Measurements from ENCODE around the gene HELZ. TPM values are rescaled to one million over a fixed set of nuclear protein-coding genes. Genes with fewer than 3 reads are reported as not detected.

HELZ gene
- total RNA-seq, 2 experiments from 2014 or later, result 47.9 to 53.9 TPM

DNA sequence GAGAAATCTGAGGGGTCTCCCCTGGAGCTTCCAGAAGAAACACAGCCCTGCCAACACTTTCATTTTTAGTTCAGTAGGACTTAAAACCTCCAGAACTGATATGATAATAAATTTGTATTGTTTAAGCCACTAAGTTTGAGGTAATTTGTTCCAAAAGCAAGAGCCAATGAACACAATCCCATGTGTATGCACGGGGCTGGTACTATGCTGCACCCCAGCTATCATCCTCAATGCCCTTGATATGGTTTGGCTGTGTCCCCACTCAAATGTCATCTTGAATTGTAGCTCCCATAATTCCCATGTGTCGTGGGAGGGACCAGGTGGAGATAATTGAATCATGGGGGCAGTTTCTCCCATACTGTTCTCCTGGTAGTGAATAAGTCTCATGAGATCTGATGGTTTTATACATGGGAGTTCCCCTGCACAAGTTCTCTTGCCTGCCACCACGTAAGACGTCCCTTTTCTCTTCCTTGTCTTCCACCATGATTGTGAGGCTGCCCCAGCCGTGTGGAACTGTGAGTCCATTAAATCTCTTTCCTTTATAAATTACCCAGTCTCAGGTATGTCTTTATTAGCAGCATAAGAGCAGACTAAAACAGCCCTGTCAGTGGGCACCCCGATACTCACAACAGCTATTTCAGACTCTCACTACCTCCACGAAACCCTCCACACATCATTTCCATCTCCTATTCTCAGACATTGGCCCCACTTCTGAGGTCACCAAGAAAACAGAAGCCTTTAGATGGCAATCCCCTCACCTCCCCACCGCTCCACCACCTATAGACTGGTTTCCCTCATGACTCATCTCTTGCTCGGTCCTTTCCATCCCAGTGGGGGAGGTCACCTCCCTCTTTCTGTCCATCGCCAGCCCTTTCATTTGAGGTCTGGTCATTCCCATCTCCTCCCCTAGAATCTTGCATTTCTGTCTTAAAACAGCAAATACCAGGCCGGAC, 209.6 kb downstream of the HELZ start:
- DNase-seq, result peak; percentile 11

DNA sequence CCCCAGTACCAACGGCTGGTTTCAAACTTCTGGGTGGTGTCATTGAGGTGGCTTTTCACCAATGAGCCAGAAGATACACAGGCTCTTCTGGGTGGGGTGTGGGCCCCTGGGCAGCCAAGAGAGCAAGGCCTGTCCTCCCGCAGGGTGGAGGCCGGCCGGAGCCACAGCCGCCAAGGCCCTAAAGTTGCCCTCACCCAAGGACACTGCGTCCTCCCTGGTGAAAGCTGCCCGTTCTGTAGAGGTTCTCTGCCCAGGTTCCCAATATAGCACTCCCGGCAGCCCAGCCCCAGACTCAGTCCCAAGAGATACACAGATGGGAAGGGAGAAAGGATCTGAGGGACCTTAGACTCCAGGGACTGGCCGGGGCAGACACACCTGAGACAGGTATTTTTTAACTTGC, 211.4 kb downstream of the HELZ start:
- Mint-ChIP-seq H3K36me3 (no peaks in the 10 kb centered on the region), H3K4me1 (peaks cover 8% of the 10 kb centered on the region), H3K9me3 (no peaks in the 10 kb centered on the region), H3K4me3 (no peak overlapping the region), H3K27ac (no peak overlapping the region), H3K27me3 (peaks cover 4% of the 10 kb centered on the region)
- DNase-seq, result no peak

More for the DNA sequence above, 209.6 kb downstream of the HELZ start:
- Mint-ChIP-seq H3K27ac (peak overlapping the region; percentile 59), H3K4me3 (no peak overlapping the region), H3K27me3 (peaks cover 4% of the 10 kb centered on the region), H3K36me3 (no peaks in the 10 kb centered on the region), H3K9me3 (no peaks in the 10 kb centered on the region), H3K4me1 (peaks cover 8% of the 10 kb centered on the region)

DNA sequence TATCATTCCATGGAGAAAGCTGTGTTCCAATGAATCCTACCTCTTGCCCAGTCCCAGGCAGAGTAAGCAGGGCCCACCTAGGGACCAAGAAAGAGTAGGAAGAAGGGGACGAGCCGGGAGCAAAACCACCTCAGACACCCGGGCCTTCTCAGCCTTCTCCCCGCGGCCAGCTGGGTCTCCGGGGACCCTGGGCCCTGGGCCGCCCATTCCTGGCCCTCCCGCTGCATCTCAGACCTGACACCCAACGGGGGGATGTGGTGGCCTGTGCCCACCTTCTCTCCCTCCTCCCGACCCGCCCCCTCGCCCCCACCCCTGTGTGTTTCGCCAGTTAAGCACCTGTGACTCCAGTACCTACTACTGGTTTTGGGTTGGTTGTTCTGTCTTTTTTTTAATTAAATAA, 212.0 kb downstream of the HELZ start:
- no peak overlapping the region for H3K4me3 Mint-ChIP-seq
- H3K27me3 Mint-ChIP-seq, result no peaks in the 10 kb centered on the region
- no peaks in the 10 kb centered on the region for H3K9me3 Mint-ChIP-seq
- H3K36me3 Mint-ChIP-seq, result no peaks in the 10 kb centered on the region
- H3K4me1 Mint-ChIP-seq, result peaks cover 8% of the 10 kb centered on the region
- no peak for DNase-seq
- peak overlapping the region; percentile 55 for H3K27ac Mint-ChIP-seq

DNA sequence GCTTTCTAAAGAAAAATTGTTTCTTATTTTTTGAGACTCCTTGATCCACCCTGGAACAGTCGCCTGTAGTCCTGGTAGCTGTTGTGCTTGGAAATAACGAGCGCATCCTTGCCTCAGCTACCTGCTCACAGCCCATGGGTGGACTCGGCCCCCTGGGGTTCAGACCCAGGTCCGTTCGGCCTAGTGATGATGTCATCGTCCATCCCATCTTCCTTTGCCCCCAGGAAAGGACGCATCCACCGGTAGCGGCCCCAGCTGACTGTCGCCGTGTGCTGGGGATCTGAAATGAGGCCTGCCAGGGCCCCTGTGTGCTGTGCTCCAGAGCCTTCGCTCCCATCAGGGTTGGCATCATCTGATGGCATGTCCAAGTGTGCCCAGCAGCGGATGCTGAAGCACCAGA, 212.6 kb downstream of the HELZ start:
- Mint-ChIP-seq H3K36me3 (no peaks in the 10 kb centered on the region), H3K4me3 (no peak overlapping the region), H3K4me1 (peaks cover 8% of the 10 kb centered on the region), H3K9me3 (no peaks in the 10 kb centered on the region), H3K27ac (no peak overlapping the region), H3K27me3 (no peaks in the 10 kb centered on the region)
- no peak for DNase-seq

DNA sequence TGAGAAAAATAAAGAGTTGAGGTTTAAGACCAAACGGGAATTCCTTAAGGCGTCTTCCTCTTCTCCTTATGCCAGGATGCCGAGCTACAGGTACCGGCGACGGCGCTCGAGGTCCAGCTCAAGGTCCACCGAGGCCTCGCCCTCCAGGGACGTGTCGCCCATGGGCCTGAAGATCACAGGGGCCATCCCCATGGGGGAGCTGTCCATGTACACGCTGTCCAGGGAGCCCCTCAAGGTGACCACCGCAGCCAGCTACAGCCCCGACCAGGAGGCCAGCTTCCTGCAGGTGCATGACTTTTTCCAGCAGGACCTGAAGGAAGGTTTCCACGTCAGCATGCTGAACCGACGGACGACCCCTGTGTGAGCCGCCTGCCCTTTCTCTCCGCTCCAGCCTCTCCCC, 214.4 kb downstream of the HELZ start:
- no peak overlapping the region for H3K4me3 Mint-ChIP-seq
- no peak for DNase-seq
- H3K27me3 Mint-ChIP-seq, result no peaks in the 10 kb centered on the region
- H3K27ac Mint-ChIP-seq, result no peak overlapping the region
- H3K36me3 Mint-ChIP-seq, result no peaks in the 10 kb centered on the region
- no peaks in the 10 kb centered on the region for H3K9me3 Mint-ChIP-seq
- peaks cover 5% of the 10 kb centered on the region for H3K4me1 Mint-ChIP-seq

DNA sequence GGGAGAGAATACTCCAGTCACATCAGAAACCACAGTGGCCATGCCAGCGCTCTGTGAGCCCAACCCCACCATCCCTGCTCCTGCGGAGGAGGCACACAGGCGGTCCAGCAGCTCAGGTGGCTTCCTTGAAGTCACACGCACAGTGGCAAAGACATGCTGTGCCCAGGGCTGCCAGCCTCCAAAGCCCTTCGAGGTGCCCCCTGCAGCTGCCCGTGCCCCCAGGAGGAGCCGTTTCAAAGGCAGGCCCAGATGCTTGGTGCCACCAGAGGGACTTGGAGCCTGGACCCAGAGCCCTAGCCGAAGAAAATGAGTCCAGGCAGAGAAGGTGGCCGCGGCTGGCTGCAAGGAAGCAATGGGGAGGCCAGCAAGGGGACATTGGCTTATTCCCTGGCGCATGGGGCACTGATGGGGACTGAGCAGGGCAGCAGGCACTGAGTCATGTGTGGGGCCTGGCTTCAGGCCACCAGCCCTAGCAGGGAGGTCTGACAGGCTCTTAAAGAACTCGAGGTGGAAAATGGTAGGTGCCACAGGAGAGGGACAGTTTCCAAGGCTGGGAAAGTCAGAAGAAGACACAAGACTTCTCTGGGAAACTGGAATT, 217.9 kb downstream of the HELZ start:
- no peak overlapping the region for H3K4me3 Mint-ChIP-seq
- H3K27me3 Mint-ChIP-seq, result no peaks in the 10 kb centered on the region
- H3K9me3 Mint-ChIP-seq, result no peaks in the 10 kb centered on the region
- no peaks in the 10 kb centered on the region for H3K36me3 Mint-ChIP-seq
- no peak overlapping the region for H3K27ac Mint-ChIP-seq
- no peaks in the 10 kb centered on the region for H3K4me1 Mint-ChIP-seq
- DNase-seq, result no peak

DNA sequence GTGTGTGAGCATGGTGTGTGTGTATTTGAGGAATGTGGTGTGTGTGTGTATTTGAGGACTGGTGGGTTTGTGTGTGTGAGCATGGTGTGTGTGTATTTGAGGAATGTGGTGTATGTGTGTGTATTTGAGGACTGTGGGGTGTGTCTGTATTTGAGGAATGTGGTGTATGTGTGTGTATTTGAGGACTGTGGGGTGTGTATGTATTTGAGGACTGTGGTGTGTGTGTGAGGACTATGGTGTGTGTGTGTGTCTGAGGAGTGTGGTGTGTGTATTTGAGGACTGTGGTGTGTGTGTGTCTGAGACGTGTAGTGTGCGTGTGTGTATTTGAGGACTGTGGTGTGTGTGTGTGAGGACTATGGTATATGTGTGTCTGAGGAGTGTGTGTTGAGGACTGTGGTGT, 218.7 kb downstream of the HELZ start:
- Mint-ChIP-seq H3K9me3 (no peaks in the 10 kb centered on the region), H3K36me3 (no peaks in the 10 kb centered on the region), H3K4me3 (no peak overlapping the region), H3K4me1 (no peaks in the 10 kb centered on the region), H3K27ac (no peak overlapping the region), H3K27me3 (no peaks in the 10 kb centered on the region)
- DNase-seq, result no peak

DNA sequence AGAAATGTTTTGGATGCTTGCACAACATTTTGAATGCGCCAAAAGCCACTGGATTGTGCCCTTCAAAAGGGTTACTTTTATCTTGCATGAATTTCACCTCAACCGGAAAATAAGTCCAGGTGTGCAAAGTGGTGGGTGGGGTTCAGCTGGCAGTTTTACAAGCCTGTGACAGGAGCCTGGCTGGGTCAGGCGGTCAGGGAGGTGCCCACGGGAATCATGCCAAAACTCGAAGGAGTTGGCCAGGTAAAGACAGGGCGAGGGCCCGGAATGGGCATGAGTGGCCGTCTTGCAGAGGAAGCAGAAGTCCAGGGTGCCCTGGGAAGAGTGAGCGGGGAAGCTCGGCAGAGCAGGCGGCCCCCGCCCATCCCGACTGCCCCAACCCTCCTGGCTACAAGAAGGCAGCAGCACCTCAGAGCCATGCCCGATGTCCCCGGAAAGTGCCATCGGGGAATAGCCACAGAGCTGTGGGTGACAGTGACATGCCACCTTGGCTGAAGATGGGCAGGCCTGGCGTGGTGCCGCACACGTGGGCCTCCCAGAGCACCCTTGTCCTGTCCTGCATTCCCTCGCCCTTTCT, 219.7 kb downstream of the HELZ start:
- no peaks in the 10 kb centered on the region for H3K27me3 Mint-ChIP-seq
- H3K36me3 Mint-ChIP-seq, result no peaks in the 10 kb centered on the region
- no peak overlapping the region for H3K27ac Mint-ChIP-seq
- no peak overlapping the region for H3K4me3 Mint-ChIP-seq
- DNase-seq, result no peak
- H3K9me3 Mint-ChIP-seq, result no peaks in the 10 kb centered on the region
- no peaks in the 10 kb centered on the region for H3K4me1 Mint-ChIP-seq

DNA sequence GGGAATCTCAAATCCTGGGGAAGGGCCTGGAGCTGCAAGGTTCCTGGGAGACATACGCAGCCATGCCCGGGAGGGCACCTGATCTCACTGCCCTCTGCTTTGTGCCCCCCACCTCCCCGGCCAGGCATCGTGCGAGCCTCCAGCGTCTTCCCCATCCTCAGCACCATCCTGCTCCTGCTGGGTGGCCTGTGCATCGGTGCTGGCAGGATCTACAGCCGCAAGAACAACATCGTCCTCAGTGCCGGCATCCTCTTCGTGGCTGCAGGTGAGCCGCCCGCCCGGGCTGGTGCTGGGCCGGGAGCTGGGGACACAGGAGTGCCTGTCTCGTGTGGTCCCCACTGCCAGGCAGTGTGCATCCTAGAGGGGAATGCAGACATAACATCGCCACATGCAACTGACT, 220.3 kb downstream of the HELZ start:
- no peak for DNase-seq
- no peaks in the 10 kb centered on the region for H3K36me3 Mint-ChIP-seq
- H3K4me1 Mint-ChIP-seq, result no peaks in the 10 kb centered on the region
- H3K27ac Mint-ChIP-seq, result no peak overlapping the region
- no peaks in the 10 kb centered on the region for H3K9me3 Mint-ChIP-seq
- H3K27me3 Mint-ChIP-seq, result no peaks in the 10 kb centered on the region
- H3K4me3 Mint-ChIP-seq, result no peak overlapping the region

DNA sequence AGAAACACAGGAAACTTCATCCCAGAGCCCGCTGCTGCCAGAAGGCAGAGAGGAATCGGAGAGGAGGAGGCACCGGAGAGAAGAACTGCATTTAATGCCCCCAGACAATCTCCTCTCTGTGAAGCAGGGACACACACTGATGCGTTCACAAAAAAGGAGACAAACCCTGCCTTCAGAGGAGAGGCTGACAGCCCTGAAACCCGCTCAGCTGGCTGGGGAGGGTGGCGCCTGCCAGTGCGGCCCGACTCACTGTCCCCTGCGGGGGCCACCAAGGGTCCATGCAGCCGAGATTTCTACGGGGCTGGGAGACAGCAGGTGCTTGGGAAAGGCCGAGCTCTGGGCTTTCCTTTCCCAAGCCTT, 222.6 kb downstream of the HELZ start:
- Mint-ChIP-seq H3K36me3 (no peaks in the 10 kb centered on the region), H3K4me3 (no peak overlapping the region), H3K27ac (no peak overlapping the region), H3K9me3 (no peaks in the 10 kb centered on the region), H3K27me3 (no peaks in the 10 kb centered on the region), H3K4me1 (no peaks in the 10 kb centered on the region)
- no peak for DNase-seq

DNA sequence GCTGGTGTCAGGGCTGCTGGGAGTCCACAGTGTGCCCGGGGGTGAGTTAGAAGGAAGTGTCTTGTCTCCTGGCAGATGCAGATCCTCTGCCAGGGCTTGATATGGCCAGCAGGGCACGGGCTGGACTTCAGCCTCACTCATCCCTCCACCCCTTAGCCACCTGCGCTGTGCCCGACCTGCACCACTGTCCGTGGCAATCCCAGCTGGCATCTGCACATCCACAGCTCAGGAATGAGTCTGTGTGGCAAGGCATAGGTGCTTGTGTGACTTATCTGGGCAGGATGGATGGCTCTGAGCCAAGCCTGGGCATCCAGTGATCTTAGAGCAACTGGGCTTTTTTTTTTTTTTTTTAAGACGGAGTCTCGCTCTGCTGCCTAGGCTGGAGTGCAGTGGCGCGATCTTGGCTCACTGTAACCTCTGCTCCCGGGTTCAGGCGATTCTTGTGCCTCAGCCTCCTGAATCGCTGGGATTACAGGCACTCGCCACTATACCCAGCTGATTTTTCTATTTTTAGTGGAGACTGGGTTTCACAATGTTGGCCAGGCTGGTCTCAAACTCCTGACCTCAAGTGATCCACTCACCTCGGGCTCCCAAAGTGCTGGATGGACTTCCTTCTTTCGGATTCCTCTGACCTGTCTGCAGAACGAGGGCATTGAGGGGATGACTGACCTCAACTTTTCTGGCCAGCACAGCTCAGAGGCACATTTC, 223.1 kb downstream of the HELZ start:
- H3K27me3 Mint-ChIP-seq, result no peaks in the 10 kb centered on the region
- no peak for DNase-seq
- no peaks in the 10 kb centered on the region for H3K36me3 Mint-ChIP-seq
- no peak overlapping the region for H3K27ac Mint-ChIP-seq
- H3K4me1 Mint-ChIP-seq, result no peaks in the 10 kb centered on the region
- no peaks in the 10 kb centered on the region for H3K9me3 Mint-ChIP-seq
- H3K4me3 Mint-ChIP-seq, result no peak overlapping the region

DNA sequence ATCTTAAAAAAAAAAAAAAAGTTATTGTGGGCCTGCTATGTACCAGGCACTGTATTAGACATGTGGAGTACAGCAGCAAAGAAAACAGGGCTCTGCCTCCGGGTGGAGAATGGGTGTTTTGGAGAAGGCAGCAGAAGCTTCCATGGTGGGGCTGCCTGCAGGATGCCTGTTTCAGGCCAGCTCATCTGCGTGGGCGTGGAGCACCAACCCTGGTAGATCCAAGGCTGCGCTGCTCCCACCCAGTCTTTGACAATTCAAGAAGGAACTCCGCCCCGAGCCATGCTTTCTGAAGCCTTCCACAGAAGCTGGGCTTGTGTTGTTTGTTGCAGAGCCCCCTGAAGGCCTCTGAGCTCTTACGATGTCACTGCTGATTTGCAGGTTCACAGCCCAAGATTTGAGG, 223.8 kb downstream of the HELZ start:
- no peaks in the 10 kb centered on the region for H3K9me3 Mint-ChIP-seq
- H3K27me3 Mint-ChIP-seq, result no peaks in the 10 kb centered on the region
- no peaks in the 10 kb centered on the region for H3K36me3 Mint-ChIP-seq
- no peak for DNase-seq
- no peaks in the 10 kb centered on the region for H3K4me1 Mint-ChIP-seq
- H3K27ac Mint-ChIP-seq, result no peak overlapping the region
- no peak overlapping the region for H3K4me3 Mint-ChIP-seq

Measured in activated naive CD8-positive, alpha-beta T cell treated with anti-CD3 and anti-CD28 coated beads for 36 hours (primary cell).